Measurements from ENCODE around the gene NFX1.
"Not testable (repeated sequence)": the region's sequence is repeated elsewhere in the genome, so short reads cannot be mapped to it uniquely, and the experiment has no call there.

DNA sequence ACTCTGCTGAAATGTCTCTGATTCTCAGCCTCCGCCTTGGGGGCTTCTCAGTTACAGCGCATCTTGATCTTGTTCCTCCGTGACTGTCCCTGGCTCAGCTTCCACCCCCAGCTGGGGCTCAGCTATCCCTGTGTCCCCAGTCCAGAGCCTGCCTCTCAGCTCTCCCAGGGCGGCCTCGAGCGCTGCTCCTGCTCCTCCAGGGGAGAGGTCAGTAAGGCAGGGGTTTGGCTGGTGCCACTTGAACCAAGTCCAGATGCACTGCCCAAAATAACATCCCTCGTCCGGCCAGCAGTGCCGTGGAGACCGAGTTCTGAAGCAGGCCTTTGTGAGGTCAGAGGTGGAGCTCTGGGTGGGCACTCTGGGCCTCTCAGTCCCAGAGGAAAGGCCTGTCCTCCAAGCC, 112.1 kb downstream of the NFX1 start, which contains the start of gene AQP7:
- TF ChIP-seq CTCF, POLR2A (IDR thresholded peaks at IDR 0.05): not testable (repeated sequence)

All from testis (tissue), 2 donors.